Activated naive CD8-positive, alpha-beta T cell treated with anti-CD3 and anti-CD28 coated beads, Interleukin-2, amount 10 ng/mL, durations not matched to agents 7 days and 5 days (primary cell): ENCODE measurements around the gene CBX3. TPM values are rescaled to one million over a fixed set of nuclear protein-coding genes. Genes with fewer than 3 reads are reported as not detected.

Experiments used
- ATAC-seq: fragments of 150-1000 bp; cut with Tn5 transposase; one replicate; pipeline ENCODE4 v1.10.0; 2021; ENCODE audit warnings: low read depth, moderate library complexity
- POLR2A ChIA-PET: fragments of 350-600 bp; sonication (Branson Sonifier 250); formaldehyde crosslinking; loops from one replicate; lab custom pipeline; 2021; ENCODE audit warnings: antibody characterized with exemption; lab: Charles Lee
- DNase-seq: peaks from one replicate; pipeline ENCODE4 v3.0.0; 2021
- H3K27ac Mint-ChIP-seq: one replicate; pipeline ENCODE4 v1.8.0; 2022; ENCODE audit warnings: mild to moderate bottlenecking, mixed read lengths
- H3K27me3 Mint-ChIP-seq: one replicate; pipeline ENCODE4 v1.8.0; 2022; ENCODE audit warnings: mild to moderate bottlenecking, moderate library complexity, mixed read lengths
- H3K36me3 Mint-ChIP-seq: one replicate; pipeline ENCODE4 v1.8.0; 2021; ENCODE audit warnings: mild to moderate bottlenecking, mixed read lengths
- H3K4me1 Mint-ChIP-seq: one replicate; pipeline ENCODE4 v1.8.0; 2021; ENCODE audit warnings: mixed read lengths
- H3K4me3 Mint-ChIP-seq: one replicate; pipeline ENCODE4 v1.8.0; 2022; ENCODE audit warnings: mild to moderate bottlenecking, moderate library complexity, mixed read lengths
- H3K9me3 Mint-ChIP-seq: one replicate; pipeline ENCODE4 v1.8.0; 2021; ENCODE audit warnings: mixed read lengths
- total RNA-seq, 2 experiments: library from RNA; stranded (reverse); gene quantifications; one replicate each; pipeline ENCODE4 v1.2.3, GENCODE V29; 2021

CBX3 gene
- total RNA-seq, 2 experiments from 2014 or later = 227 to 235 TPM

- Mint-ChIP-seq H3K36me3 (peaks cover 35% of the 10 kb centered on the region), H3K27me3 (no peaks in the 10 kb centered on the region), H3K4me1 (peaks cover 51% of the 10 kb centered on the region), H3K9me3 (no peaks in the 10 kb centered on the region), H3K4me3 (peak overlapping the region; percentile 28), H3K27ac (peak overlapping the region; percentile 73)
- ATAC-seq (no peak), DNase-seq (no peak)
- POLR2A ChIA-PET = interaction anchor here (0.6 to 5.9 kb wide), 6 partner anchors 8 to 94 kb away, joined by 3 to 107 read pairs (median 8); partner anchors contain the start of genes CBX3, HNRNPA2B1 and NFE2L3
Observed at GRCh38 chr7:26186364-26187311, 14.9 kb upstream of the CBX3 start.

- H3K27ac Mint-ChIP-seq = peak overlapping the region; percentile 73
- H3K36me3 Mint-ChIP-seq = peaks cover 44% of the 10 kb centered on the region
- peak overlapping the region; percentile 44 for H3K4me3 Mint-ChIP-seq
Observed at GRCh38 chr7:26187380-26188205, 14.0 kb upstream of the CBX3 start.

GRCh38 chr7:26188206-26188956 is 13.2 kb upstream of the CBX3 start:
- Mint-ChIP-seq H3K4me3 (no peak overlapping the region), H3K27ac (peak overlapping the region; percentile 37), H3K9me3 (no peaks in the 10 kb centered on the region), H3K4me1 (peaks cover 67% of the 10 kb centered on the region), H3K27me3 (no peaks in the 10 kb centered on the region), H3K36me3 (peaks cover 52% of the 10 kb centered on the region)
- ATAC-seq = peak; percentile 6
- POLR2A ChIA-PET = interaction anchor here (0.7 to 5.9 kb wide), 15 partner anchors 11 to 296 kb away, joined by 3 to 107 read pairs (median 5); partner anchors contain the start of genes CBX3, HNRNPA2B1 and NFE2L3
- no peak for DNase-seq

More at GRCh38 chr7:26187380-26188205, 14.0 kb upstream of the CBX3 start:
- Mint-ChIP-seq H3K9me3 (no peaks in the 10 kb centered on the region), H3K4me1 (peaks cover 60% of the 10 kb centered on the region), H3K27me3 (no peaks in the 10 kb centered on the region)
- DNase-seq = no peak
- POLR2A ChIA-PET = interaction anchor here (0.6 to 5.9 kb wide), 13 partner anchors 12 to 178 kb away, joined by 3 to 107 read pairs (median 6); partner anchors contain the start of genes CBX3, HNRNPA2B1 and NFE2L3
- ATAC-seq = peak; percentile 6

- peaks cover 74% of the 10 kb centered on the region for H3K4me1 Mint-ChIP-seq
- H3K36me3 Mint-ChIP-seq = peaks cover 58% of the 10 kb centered on the region
- no peaks in the 10 kb centered on the region for H3K9me3 Mint-ChIP-seq
- POLR2A ChIA-PET = interaction anchor here (0.7 to 5.9 kb wide), 14 partner anchors 9 to 296 kb away, joined by 3 to 107 read pairs (median 5); partner anchors contain the start of genes CBX3, HNRNPA2B1 and NFE2L3
- no peaks in the 10 kb centered on the region for H3K27me3 Mint-ChIP-seq
- no peak for ATAC-seq
- H3K4me3 Mint-ChIP-seq = no peak overlapping the region
- H3K27ac Mint-ChIP-seq = peak overlapping the region; percentile 1
- DNase-seq = no peak
Observed at GRCh38 chr7:26188957-26189541, 12.5 kb upstream of the CBX3 start.

- Mint-ChIP-seq H3K36me3 (peaks cover 65% of the 10 kb centered on the region), H3K27me3 (no peaks in the 10 kb centered on the region), H3K4me1 (peaks cover 81% of the 10 kb centered on the region), H3K27ac (no peak overlapping the region), H3K9me3 (no peaks in the 10 kb centered on the region), H3K4me3 (no peak overlapping the region)
- no peak for DNase-seq
- no peak for ATAC-seq
- POLR2A ChIA-PET = interaction anchor here (0.9 to 5.9 kb wide), 7 partner anchors 10 to 129 kb away, joined by 3 to 107 read pairs (median 5); partner anchors contain the start of genes CBX3, HNRNPA2B1 and NFE2L3
Observed at GRCh38 chr7:26189697-26190096, 11.8 kb upstream of the CBX3 start.

DNA sequence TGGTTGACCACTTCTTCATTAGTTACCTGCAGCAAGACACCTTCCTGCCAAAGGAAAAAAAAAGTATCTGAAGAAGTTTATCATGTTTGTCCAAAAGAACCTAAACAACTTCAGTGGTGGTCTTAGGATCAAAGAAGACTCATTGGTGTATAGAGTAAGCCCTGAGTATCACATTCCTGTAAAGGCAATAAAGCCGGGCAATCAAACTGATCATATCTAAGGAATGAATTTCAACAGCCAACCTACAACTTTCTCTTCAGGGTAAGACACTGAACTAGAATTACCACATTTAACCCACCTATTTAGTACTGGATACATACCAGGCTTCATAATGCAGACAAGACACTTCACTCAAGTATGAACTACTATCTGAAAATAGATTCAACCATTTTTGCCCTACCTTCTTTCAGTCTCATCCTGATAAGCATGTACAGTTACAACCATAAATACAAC is 11.1 kb upstream of the CBX3 start:
- ATAC-seq (no peak), DNase-seq (no peak)
- H3K4me1 Mint-ChIP-seq = peaks cover 81% of the 10 kb centered on the region
- no peaks in the 10 kb centered on the region for H3K27me3 Mint-ChIP-seq
- no peak overlapping the region for H3K4me3 Mint-ChIP-seq
- no peaks in the 10 kb centered on the region for H3K9me3 Mint-ChIP-seq
- POLR2A ChIA-PET = interaction anchor here (1.6 to 5.2 kb wide), 4 partner anchors 11 to 99 kb away, joined by 4 to 51 read pairs (median 22); partner anchors contain the start of genes CBX3 and HNRNPA2B1
- H3K27ac Mint-ChIP-seq = peak overlapping the region; percentile 61
- H3K36me3 Mint-ChIP-seq = peaks cover 64% of the 10 kb centered on the region

DNA sequence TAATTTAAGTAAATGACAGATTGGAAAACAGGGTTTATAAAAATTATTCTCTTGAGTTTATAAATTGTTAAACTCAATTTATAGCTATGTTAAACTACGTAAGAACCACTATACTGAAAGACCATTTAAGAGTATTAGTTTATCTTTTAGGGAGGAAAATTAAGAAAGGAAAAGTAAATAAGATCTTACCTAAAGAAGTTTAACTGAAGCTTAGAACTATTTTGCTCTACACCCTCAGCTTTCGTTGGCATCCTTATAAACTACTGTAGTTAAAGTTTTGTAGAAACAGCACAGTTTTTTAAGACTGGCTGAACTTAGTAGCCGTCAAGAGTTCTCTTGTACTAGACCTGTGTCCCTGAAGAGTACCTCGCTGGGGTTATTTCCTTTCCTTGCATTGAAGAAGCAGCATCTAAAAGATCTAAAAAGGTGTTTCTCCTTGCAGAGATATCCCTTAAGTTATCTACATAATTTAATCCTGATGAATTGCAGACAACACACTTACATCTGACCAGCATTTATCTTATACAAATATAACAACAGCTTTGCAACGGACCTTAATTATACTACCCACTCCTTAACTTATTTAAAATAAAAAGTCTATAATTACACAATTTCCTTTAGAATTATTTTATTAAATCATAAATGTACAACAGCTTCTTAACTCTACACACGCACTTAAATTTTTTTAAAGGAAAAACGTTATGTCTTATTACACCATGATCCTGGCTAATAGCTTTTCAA is 10.1 kb upstream of the CBX3 start:
- Mint-ChIP-seq H3K4me1 (peaks cover 81% of the 10 kb centered on the region), H3K27ac (peak overlapping the region; percentile 55), H3K9me3 (no peaks in the 10 kb centered on the region), H3K4me3 (no peak overlapping the region), H3K36me3 (peaks cover 69% of the 10 kb centered on the region), H3K27me3 (no peaks in the 10 kb centered on the region)
- POLR2A ChIA-PET = interaction anchor here (0.6 to 5.2 kb wide), 11 partner anchors 8 to 1768 kb away, joined by 3 to 51 read pairs (median 6); partner anchors contain the start of genes CBX3, HNRNPA2B1 and NFE2L3
- ATAC-seq (no peak), DNase-seq (no peak)

- H3K36me3 Mint-ChIP-seq = peaks cover 75% of the 10 kb centered on the region
- POLR2A ChIA-PET = interaction anchor here (0.8 to 5.2 kb wide), 11 partner anchors 9 to 101 kb away, joined by 3 to 51 read pairs (median 6); partner anchors contain the start of genes CBX3, HNRNPA2B1, NFE2L3 and SNX10
- H3K27ac Mint-ChIP-seq = peak overlapping the region; percentile 55
- no peak for ATAC-seq
- no peak for DNase-seq
- no peaks in the 10 kb centered on the region for H3K9me3 Mint-ChIP-seq
- H3K4me3 Mint-ChIP-seq = peak overlapping the region; percentile 85
- peaks cover 84% of the 10 kb centered on the region for H3K4me1 Mint-ChIP-seq
- H3K27me3 Mint-ChIP-seq = no peaks in the 10 kb centered on the region
Observed at GRCh38 chr7:26191974-26192479, 9.5 kb upstream of the CBX3 start.

- Mint-ChIP-seq H3K4me1 (peaks cover 84% of the 10 kb centered on the region), H3K36me3 (peaks cover 76% of the 10 kb centered on the region), H3K27ac (peak overlapping the region; percentile 55), H3K4me3 (peak overlapping the region; percentile 85), H3K9me3 (no peaks in the 10 kb centered on the region), H3K27me3 (no peaks in the 10 kb centered on the region)
- ATAC-seq = no peak
- no peak for DNase-seq
- POLR2A ChIA-PET = interaction anchor here (0.7 to 5.2 kb wide), 13 partner anchors 9 to 103 kb away, joined by 3 to 51 read pairs (median 5); partner anchors contain the start of genes CBX3, HNRNPA2B1, NFE2L3 and SNX10
Observed at GRCh38 chr7:26192485-26193087, 9.0 kb upstream of the CBX3 start.

DNA sequence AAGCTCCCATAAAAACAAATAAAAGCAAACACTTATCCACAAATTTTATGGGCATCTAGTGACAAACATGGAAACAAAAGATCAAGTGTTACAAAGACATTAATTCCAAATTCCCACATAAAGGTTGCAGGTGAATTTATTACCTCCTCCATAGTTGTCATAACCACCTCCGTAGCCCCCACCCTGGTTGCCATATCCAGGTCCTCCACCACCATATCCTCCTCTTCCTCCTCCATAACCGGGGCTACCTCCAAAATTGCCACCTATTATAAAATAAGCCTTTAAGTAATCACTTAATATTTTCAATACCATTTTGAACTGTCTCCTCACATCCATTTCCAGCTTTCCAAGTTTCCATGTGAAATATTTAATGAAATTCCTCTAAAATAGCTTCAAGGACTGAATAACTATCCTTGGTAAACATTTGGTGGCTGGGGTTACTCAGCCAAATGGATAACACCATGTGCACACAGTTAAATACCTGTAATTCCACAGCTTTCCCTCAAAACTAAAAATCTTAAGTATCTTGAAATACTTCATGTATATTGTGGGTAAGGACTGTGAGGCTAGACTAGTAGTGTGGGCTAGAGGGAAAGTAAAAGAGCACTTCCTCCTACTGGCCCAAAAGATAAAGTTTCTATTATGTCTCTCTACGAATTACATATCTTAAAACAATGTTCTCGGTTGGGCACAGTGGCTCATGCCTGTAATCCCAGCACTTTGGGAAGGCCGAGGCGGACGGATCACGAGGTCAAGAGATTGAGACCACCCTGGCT is 7.9 kb upstream of the CBX3 start:
- Mint-ChIP-seq H3K9me3 (no peaks in the 10 kb centered on the region), H3K27ac (peak overlapping the region; percentile 82), H3K36me3 (peaks cover 80% of the 10 kb centered on the region), H3K27me3 (no peaks in the 10 kb centered on the region), H3K4me1 (peaks cover 79% of the 10 kb centered on the region), H3K4me3 (peak overlapping the region; percentile 85)
- ATAC-seq (peak; percentile 35), DNase-seq (no peak)
- POLR2A ChIA-PET = interaction anchor here (1.1 to 5.2 kb wide), 10 partner anchors 8 to 104 kb away, joined by 3 to 51 read pairs (median 6); partner anchors contain the start of genes CBX3, HNRNPA2B1, NFE2L3 and SNX10
